SK-N-SH treated with all-trans-retinoic acid at 6 μM for 48 hours (cell line): ENCODE measurements around the gene GRID1.

Source experiments
- ISL1 ChIP-seq: fragments of 250-450 bp; sonication (Bioruptor Pico); IDR thresholded peaks from 2 replicates; pipeline ENCODE4 v2.1.2; 2022; ENCODE audit warnings: mild to moderate bottlenecking, moderate library complexity
- POU6F1 ChIP-seq: fragments of 250-450 bp; sonication (Bioruptor Pico); IDR thresholded peaks from 2 replicates; pipeline ENCODE4 v1.8.0; 2021; ENCODE audit warnings: low read depth, mild to moderate bottlenecking, moderate library complexity, borderline replicate concordance

GRCh38 chr10:86227501-86228258 is 138.9 kb downstream of the GRID1 start:
- no peak for TF ChIP-seq ISL1 (CRISPR knock-in tag)
- no peak for TF ChIP-seq POU6F1
